NCI-H510A treated with DMSO at 0.1 percent for 48 hours (cell line): ENCODE measurements around the gene ATP1A1.

Experiments used
- DNase-seq: peaks from one replicate; lab custom pipeline; 2025; lab: John Stamatoyannopoulos, UW

ATP1A1 gene

GRCh38 chr1:116345011-116345410 is 28.0 kb upstream of the ATP1A1 start:
- DNase-seq: peak; percentile 31

- DNase-seq: peak; percentile 35
Measured at GRCh38 chr1:116345843-116346242, 27.2 kb upstream of the ATP1A1 start.

GRCh38 chr1:116346943-116347673 is 25.9 kb upstream of the ATP1A1 start:
- no peak for DNase-seq

GRCh38 chr1:116347696-116348095 is 25.3 kb upstream of the ATP1A1 start:
- no peak for DNase-seq

GRCh38 chr1:116350097-116350645 is 22.9 kb upstream of the ATP1A1 start:
- DNase-seq: no peak

GRCh38 chr1:116351914-116352313 is 21.1 kb upstream of the ATP1A1 start:
- DNase-seq: no peak

- no peak for DNase-seq
Measured at GRCh38 chr1:116352349-116352813, 20.7 kb upstream of the ATP1A1 start.

- DNase-seq: no peak
Measured at GRCh38 chr1:116353155-116353554, 19.9 kb upstream of the ATP1A1 start.

GRCh38 chr1:116356067-116356466 is 17.0 kb upstream of the ATP1A1 start:
- no peak for DNase-seq

- DNase-seq: no peak
Measured at GRCh38 chr1:116356673-116357072, 16.4 kb upstream of the ATP1A1 start.

- DNase-seq: no peak
Measured at GRCh38 chr1:116357487-116357886, 15.6 kb upstream of the ATP1A1 start.

- DNase-seq: no peak
Measured at GRCh38 chr1:116359060-116359830, 13.8 kb upstream of the ATP1A1 start.

- no peak for DNase-seq
Measured at GRCh38 chr1:116359871-116360270, 13.2 kb upstream of the ATP1A1 start.

- DNase-seq: no peak
Measured at GRCh38 chr1:116360429-116361173, 12.4 kb upstream of the ATP1A1 start.

GRCh38 chr1:116361648-116362047 is 11.4 kb upstream of the ATP1A1 start:
- DNase-seq: no peak

- no peak for DNase-seq
Measured at GRCh38 chr1:116362050-116362449, 11.0 kb upstream of the ATP1A1 start.

GRCh38 chr1:116365353-116365780 is 7.7 kb upstream of the ATP1A1 start:
- no peak for DNase-seq

- DNase-seq: no peak
Measured at GRCh38 chr1:116365857-116366256, 7.2 kb upstream of the ATP1A1 start.

GRCh38 chr1:116367256-116367945 is 5.6 kb upstream of the ATP1A1 start:
- DNase-seq: no peak

- DNase-seq: no peak
Measured at GRCh38 chr1:116368241-116368640, 4.8 kb upstream of the ATP1A1 start.

GRCh38 chr1:116370181-116370580 is 2.9 kb upstream of the ATP1A1 start:
- no peak for DNase-seq

GRCh38 chr1:116371752-116372151 is 1.3 kb upstream of the ATP1A1 start:
- no peak for DNase-seq
